ENCODE results near the gene SLC2A2.

SLC2A2 gene

DNA sequence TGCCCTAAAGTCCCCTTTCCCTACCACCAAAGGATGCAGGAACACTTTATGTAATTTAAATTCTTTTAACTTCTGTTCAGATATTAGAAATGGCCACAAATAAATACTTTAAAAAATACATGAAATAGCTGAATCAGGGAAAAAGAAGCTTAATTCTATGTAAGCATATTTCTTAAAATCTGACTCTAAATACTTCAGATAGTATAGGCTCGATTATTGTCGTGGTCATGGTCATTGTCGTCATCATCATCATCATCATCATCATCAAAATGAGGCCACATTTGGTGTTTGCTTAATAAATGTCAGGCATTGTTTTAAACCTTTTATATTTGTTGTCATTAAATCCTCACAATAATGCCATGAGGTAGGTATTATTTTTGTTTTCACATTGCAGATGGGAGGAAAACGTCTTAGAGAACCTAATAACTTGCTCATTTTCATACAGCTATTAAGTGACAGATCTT is 14.6 kb downstream of the SLC2A2 start:
- no peaks in the 10 kb centered on the region for H3K36me3 ChIP-seq (replicated peaks; ENCODE audit: insufficient read depth, low read length)
- H3K4me2 ChIP-seq (ENCODE audit: low read depth, low read length): no peak overlapping the region
- no peaks in the 10 kb centered on the region for H3K27me3 ChIP-seq (replicated peaks; ENCODE audit: insufficient read depth, low read length)
- H3K4me1 ChIP-seq (ENCODE audit: low read length): no peaks in the 10 kb centered on the region
- TF ChIP-seq EZH2phosphoT487 (IDR thresholded peaks at IDR 0.05; ENCODE audit: low read length) (no peak), CTCF (IDR thresholded peaks at IDR 0.05; ENCODE audit: low read length) (no peak), EZH2 (optimal IDR thresholded peaks at IDR 0.05; ENCODE audit: low read depth, low read length) (no peak)
- H3K79me2 ChIP-seq (ENCODE audit: low read length): no peaks in the 10 kb centered on the region
- H3F3A ChIP-seq (ENCODE audit: insufficient read depth, low read length): no peaks in the 10 kb centered on the region
- DNase-seq: no peak
- no peak overlapping the region for H3K4me3 ChIP-seq (ENCODE audit: low read length)
- no peaks in the 10 kb centered on the region for H3K9me3 ChIP-seq (replicated peaks; ENCODE audit: insufficient read depth, low read length)
- no peaks in the 10 kb centered on the region for H4K20me1 ChIP-seq (ENCODE audit: insufficient read depth, low read length)
- H3K9ac ChIP-seq (ENCODE audit: low read length): no peak overlapping the region
- no peak overlapping the region for H3K27ac ChIP-seq (ENCODE audit: low read length)
- H2AFZ ChIP-seq (ENCODE audit: low read length): no peak overlapping the region
- H3K9me2 ChIP-seq (replicated peaks; ENCODE audit: insufficient read depth, low read length): no peaks in the 10 kb centered on the region

DNA sequence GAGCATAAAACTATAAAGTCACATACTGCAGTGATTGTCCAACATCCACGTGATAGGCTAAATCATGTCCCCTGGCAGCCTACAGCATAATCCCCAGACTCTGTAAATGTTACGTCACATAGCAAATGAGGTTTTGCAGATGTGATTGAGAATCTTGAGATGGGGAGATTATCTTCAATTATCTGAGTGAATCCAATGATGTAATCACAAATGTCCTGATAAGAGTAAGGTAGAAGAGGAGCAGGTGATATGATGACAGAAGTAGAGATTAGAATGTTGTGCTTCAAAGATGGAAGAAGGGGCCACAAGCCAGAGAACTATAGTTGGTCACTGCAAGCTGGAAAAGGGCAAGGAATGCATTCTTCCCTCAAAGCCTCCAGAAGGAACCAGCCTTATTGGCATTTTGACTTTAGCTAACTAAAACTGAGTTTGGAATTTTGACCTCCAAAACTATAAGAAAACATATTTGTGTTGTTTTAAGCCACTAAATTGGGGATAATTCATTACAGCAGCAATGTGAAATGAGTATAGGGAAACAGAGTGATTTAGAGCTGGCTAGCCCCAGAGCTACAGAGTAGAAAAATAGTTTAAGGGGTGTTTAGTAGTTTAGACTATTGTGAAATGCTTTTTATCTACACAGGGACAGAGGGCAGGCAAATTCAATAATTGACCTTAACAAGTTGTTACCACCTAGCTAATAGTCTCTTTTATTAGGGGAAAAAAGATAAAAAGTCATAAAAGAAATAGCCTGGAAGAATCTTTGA is 15.2 kb downstream of the SLC2A2 start:
- Histone ChIP-seq H3K4me3 (ENCODE audit: low read length) (no peak overlapping the region), H3K9me2 (replicated peaks; ENCODE audit: insufficient read depth, low read length) (no peaks in the 10 kb centered on the region), H4K20me1 (ENCODE audit: insufficient read depth, low read length) (no peaks in the 10 kb centered on the region), H3K9me3 (replicated peaks; ENCODE audit: insufficient read depth, low read length) (no peaks in the 10 kb centered on the region), H3K79me2 (ENCODE audit: low read length) (no peaks in the 10 kb centered on the region), H3K4me1 (ENCODE audit: low read length) (no peaks in the 10 kb centered on the region), H3K9ac (ENCODE audit: low read length) (no peak overlapping the region), H3K27ac (ENCODE audit: low read length) (no peak overlapping the region), H3K4me2 (ENCODE audit: low read depth, low read length) (no peak overlapping the region), H3K36me3 (replicated peaks; ENCODE audit: insufficient read depth, low read length) (no peaks in the 10 kb centered on the region), H3K27me3 (replicated peaks; ENCODE audit: insufficient read depth, low read length) (no peaks in the 10 kb centered on the region), H3F3A (ENCODE audit: insufficient read depth, low read length) (no peaks in the 10 kb centered on the region), H2AFZ (ENCODE audit: low read length) (no peak overlapping the region)
- TF ChIP-seq EZH2phosphoT487 (IDR thresholded peaks at IDR 0.05; ENCODE audit: low read length) (no peak), EZH2 (optimal IDR thresholded peaks at IDR 0.05; ENCODE audit: low read depth, low read length) (no peak), CTCF (IDR thresholded peaks at IDR 0.05; ENCODE audit: low read length) (no peak)
- DNase-seq: no peak

GRCh38 chr3:171007316-171007715 is 19.2 kb downstream of the SLC2A2 start:
- Histone ChIP-seq H3K9ac (ENCODE audit: low read length) (no peak overlapping the region), H3K4me1 (ENCODE audit: low read length) (no peaks in the 10 kb centered on the region), H3K9me3 (replicated peaks; ENCODE audit: insufficient read depth, low read length) (no peaks in the 10 kb centered on the region), H3K27ac (ENCODE audit: low read length) (no peak overlapping the region), H3K27me3 (replicated peaks; ENCODE audit: insufficient read depth, low read length) (no peaks in the 10 kb centered on the region), H2AFZ (ENCODE audit: low read length) (no peak overlapping the region), H3K79me2 (ENCODE audit: low read length) (no peaks in the 10 kb centered on the region), H3K4me2 (ENCODE audit: low read depth, low read length) (no peak overlapping the region), H3K9me2 (replicated peaks; ENCODE audit: insufficient read depth, low read length) (no peaks in the 10 kb centered on the region), H4K20me1 (ENCODE audit: insufficient read depth, low read length) (no peaks in the 10 kb centered on the region), H3K36me3 (replicated peaks; ENCODE audit: insufficient read depth, low read length) (no peaks in the 10 kb centered on the region), H3F3A (ENCODE audit: insufficient read depth, low read length) (no peaks in the 10 kb centered on the region), H3K4me3 (ENCODE audit: low read length) (no peak overlapping the region)
- no peak for DNase-seq
- TF ChIP-seq CTCF (IDR thresholded peaks at IDR 0.05; ENCODE audit: low read length) (no peak), EZH2phosphoT487 (IDR thresholded peaks at IDR 0.05; ENCODE audit: low read length) (no peak)
